GM12872 (cell line): ENCODE results near the gene WNT9B.

Experiments used
- TF ChIP-seq, protein P1 (sequence below): IDR thresholded peaks from 3 replicates; pipeline ENCODE4 v1.5.1; 2011; ENCODE audit warnings: low read depth, mild to moderate bottlenecking, low read length, moderate library complexity; ENCODE audit not compliant: insufficient read depth

The WNT9B gene

DNA sequence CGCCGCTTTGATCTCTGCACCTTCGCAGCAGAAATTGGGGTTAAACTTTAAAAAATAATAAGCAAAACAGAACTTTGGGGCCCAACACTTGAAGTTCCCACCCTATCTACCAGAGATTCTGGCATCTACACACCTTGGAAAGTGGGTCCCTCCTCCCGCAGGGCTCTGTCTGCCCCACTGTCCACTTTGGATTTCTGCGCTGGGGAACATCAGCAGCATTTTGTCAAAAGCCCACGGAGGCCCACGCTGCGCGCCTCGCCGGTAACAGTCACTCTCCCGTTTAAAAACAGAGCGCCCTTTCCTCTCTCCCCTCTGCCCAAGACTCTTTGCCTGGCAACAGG lies 725 bp upstream of the WNT9B start:
- TF ChIP-seq, protein P1, sequence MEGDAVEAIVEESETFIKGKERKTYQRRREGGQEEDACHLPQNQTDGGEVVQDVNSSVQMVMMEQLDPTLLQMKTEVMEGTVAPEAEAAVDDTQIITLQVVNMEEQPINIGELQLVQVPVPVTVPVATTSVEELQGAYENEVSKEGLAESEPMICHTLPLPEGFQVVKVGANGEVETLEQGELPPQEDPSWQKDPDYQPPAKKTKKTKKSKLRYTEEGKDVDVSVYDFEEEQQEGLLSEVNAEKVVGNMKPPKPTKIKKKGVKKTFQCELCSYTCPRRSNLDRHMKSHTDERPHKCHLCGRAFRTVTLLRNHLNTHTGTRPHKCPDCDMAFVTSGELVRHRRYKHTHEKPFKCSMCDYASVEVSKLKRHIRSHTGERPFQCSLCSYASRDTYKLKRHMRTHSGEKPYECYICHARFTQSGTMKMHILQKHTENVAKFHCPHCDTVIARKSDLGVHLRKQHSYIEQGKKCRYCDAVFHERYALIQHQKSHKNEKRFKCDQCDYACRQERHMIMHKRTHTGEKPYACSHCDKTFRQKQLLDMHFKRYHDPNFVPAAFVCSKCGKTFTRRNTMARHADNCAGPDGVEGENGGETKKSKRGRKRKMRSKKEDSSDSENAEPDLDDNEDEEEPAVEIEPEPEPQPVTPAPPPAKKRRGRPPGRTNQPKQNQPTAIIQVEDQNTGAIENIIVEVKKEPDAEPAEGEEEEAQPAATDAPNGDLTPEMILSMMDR, result no peak

DNA sequence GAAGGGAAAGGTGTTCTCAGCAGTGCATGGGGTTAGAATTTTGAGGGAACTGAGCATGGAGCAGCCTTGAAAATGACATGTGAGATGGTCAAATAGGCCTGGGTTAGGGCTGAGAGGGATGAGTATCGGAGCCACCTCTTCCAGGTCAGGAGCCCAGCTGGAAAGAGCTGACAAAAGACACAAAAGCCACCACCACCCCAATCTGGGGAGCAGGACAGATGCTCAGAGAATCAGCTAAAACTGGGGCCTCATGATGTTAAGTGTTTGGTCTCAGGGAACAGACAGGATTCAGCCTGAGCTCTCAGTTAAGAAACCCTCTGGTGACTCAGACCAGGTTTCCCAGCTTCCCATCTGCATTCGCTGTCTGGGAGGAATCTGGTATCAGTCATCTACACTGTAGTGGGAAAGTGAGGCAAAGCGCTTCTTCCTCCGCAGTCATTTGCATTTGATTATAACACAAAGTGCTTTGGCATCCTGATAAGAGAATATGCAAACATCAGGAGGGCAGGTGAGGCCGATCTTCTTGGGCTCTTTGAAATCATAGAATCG lies 2.6 kb downstream of the WNT9B start:
- TF ChIP-seq, protein P1, result no peak

DNA sequence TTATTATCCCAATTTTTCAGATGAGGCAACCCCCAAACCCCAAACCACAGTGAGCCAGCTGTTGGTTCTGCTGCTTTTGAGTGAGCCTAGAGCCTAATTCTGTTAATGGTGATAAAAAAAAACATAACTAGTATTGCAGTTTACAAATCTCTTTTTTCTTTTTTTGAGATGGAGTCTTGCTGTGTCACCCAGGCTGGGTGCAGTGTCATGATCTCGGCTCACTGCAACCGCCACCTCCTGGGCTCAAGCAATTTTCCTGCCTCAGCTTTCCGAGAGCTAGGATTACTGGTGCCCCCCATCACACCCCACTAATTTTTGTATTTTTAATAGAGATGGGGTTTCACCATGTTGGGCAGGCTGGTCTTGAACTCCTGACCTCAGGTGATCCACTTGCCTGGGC lies 3.1 kb downstream of the WNT9B start:
- TF ChIP-seq, protein P1, result no peak

DNA sequence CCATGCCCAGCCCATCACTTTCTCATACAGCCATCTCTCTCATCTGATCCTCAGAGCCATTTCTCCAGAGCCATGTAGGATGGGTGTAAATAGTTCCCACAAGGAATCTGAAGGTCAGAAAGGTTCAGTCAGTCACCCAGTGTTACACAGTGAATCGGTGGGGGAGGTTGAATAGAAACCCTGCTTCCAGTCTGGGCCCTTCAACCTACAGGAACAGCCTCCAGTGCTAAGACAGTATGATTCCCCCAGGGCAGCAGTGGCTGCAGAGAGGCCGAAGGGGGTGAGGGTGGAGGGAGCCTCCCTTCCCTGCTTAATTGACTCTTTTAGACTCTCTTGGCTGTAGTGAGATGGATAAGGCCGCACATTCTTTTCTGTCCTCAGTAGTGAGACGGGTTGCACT lies 3.6 kb downstream of the WNT9B start:
- TF ChIP-seq, protein P1, result no peak

DNA sequence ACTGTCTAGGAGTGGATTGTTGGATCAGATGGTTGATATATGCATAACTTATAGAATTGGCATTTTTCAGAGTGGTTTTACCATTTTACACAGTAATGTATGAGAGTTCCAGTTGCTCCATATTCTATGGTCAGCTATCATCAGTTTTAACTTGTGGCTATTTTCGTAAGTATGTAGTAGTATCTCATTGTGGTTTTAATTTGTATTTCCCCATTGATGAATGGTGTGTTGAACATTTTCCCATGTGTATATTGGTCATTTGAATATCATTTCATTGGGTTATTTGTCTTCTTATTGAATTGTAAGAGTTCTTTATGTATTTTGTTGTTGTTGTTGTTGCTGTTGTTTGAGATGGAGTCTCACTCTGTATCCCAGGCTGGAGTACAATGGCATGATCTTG lies 6.2 kb downstream of the WNT9B start:
- TF ChIP-seq, protein P1, result no peak

DNA sequence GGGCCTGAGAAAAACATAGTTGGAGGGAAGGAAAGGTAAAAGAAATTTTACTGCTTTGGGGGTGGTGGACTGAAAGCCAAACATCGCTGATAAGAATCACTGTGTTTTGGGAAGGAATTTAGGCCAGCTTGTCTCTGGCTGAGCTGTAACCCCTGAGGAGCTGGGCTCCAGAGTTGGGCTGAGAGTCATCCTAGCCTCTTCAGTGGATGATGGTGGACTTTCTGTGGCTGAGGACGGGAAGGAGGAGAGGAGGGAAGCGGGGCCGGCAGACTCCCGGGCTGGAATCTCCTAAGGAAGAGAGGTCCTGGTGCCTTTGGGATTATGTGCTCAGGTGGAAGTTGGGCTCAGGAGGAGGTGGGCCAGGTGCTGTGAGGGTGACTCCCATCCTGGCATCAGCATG lies 8.6 kb downstream of the WNT9B start:
- TF ChIP-seq, protein P1, result no peak

DNA sequence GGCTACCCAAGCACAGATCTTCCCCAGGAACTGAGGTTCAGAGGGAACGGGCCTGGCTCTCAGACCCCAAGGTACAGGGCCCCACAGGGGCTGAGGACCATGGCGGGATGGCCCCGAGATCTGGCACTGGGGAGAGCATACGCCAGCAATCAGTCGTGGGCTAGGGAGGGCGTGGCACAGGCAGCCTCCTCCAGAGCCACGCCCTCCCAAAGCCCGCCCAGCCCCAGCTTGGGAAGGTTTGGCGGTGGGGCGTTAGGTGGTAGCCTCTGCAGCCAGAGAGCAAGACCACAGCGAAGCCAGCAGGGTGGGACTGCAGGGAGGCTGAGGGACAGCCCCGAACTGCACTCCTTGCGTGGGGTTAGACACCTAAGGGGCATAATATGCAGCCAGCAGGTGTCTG lies 11.6 kb downstream of the WNT9B start:
- TF ChIP-seq, protein P1, result no peak

DNA sequence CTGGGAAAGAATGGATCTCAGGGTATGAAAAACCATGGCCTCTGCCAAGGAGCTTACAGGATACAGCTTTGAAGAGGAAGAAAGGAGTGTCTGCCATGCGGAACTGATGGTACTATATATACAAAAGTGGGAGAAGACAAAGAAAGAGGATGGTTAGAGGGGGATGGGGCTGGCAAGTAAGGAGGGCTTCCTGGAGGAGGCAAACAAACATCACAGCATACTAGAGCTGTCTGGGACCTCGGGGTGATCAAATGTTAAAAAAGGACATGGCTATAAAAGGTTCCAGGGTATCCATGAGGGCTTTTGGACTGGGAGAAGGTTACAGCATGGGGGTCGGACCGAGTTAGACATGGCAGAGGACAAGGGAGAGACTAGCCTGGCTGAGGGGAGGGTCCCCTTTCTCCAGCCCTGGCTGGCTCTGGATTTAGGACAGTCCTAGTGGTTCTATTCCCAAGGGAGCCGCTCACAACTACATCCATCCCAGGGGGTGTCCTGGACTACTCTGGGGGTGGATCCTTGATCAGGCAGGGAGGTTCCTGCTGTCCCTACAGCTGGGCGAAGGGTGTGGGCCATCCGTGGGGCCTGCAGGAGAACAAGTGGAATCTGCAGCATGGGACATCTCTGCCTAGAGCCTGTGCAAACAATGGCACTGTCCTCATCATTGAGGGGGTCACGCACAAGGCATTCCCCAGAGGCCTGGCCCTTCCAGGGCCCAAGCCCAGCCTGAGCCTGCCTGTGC lies 12.2 kb downstream of the WNT9B start:
- TF ChIP-seq, protein P1, result no peak
